Gastroesophageal sphincter (tissue), 3 donors: ENCODE measurements around the gene EEF1AKMT4.

ENCODE experiments used
- POLR2A ChIP-seq, 2 donors: fragments of 450-650 bp; IDR thresholded peaks; one replicate each; pipeline ENCODE4 v1.6.1; 2017; ENCODE audit warnings: antibody characterized with exemption in 2 of 2, mild to moderate bottlenecking in 2 of 2, moderate library complexity in 1 of 2
- POLR2AphosphoS5 ChIP-seq: sonication (generic); formaldehyde crosslinking; IDR thresholded peaks from one replicate; pipeline ENCODE4 v1.6.1; 2017; ENCODE audit warnings: antibody characterized with exemption
- TF ChIP-seq, protein P1 (sequence below), 4 experiments: fragments of 200-600 bp in 2 of 4; fragments of 450-650 bp in 2 of 4; sonication (generic) in 1 of 4; IDR thresholded peaks; one replicate each; pipeline ENCODE4 v1.5.1; 2017 to 2019; ENCODE audit warnings: antibody characterized with exemption in 4 of 4, mild to moderate bottlenecking in 2 of 4, moderate library complexity in 2 of 4

- TF ChIP-seq, protein P1, sequence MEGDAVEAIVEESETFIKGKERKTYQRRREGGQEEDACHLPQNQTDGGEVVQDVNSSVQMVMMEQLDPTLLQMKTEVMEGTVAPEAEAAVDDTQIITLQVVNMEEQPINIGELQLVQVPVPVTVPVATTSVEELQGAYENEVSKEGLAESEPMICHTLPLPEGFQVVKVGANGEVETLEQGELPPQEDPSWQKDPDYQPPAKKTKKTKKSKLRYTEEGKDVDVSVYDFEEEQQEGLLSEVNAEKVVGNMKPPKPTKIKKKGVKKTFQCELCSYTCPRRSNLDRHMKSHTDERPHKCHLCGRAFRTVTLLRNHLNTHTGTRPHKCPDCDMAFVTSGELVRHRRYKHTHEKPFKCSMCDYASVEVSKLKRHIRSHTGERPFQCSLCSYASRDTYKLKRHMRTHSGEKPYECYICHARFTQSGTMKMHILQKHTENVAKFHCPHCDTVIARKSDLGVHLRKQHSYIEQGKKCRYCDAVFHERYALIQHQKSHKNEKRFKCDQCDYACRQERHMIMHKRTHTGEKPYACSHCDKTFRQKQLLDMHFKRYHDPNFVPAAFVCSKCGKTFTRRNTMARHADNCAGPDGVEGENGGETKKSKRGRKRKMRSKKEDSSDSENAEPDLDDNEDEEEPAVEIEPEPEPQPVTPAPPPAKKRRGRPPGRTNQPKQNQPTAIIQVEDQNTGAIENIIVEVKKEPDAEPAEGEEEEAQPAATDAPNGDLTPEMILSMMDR (IDR thresholded peaks at IDR 0.05): no peak
- TF ChIP-seq POLR2A (IDR thresholded peaks at IDR 0.05) (no peak), POLR2AphosphoS5 (no peak)
Observed at GRCh38 chr3:184259396-184259877, 10.0 kb downstream of the EEF1AKMT4 start.
